ENCODE measurements around the gene SMC5. TPM values are rescaled to one million over a fixed set of nuclear protein-coding genes. Genes with fewer than 3 reads are reported as not detected.
"Not testable (repeated sequence)": the region's sequence is repeated elsewhere in the genome, so short reads cannot be mapped to it uniquely, and the experiment has no call there.

The SMC5 gene
- total and polyA plus RNA-seq, 4 donors, result 9.8 to 90.5 (median 19.1) TPM

DNA sequence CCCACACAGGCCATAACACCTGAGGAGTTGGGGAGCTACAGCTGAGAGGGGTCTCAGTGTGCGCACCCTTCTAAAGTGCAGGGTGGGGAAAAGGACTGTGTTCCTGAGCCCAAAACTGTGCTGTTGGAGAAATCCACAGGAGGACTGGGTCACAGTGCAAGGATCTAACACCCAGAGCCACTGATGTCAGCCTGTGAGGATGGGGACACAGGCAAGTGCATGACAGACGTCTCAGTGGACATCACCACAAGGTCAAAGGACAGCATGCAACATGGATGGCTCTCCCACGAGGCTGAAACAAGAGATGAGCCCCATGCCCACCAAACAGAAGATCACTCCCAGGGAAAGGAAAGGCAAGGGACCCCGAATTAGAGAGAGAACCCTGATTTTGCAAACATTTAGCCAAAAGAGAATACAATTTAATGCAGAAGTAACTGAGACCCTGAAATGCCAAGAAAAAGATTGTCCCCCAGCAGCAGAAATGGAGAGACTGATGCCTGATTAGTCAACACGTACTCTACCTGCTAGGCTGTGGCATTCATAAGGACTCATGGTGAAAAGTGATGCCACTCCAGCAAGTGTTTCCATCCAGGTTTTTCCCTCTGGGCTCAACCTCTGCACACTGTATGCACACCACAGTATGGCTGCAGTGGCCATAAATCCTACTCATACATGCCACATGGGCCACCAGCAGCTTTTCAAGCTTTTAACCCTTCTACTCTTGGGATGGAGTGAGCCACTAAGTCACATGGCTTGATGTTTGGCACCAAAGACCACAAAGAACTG, 141.5 kb downstream of the SMC5 start:
- Histone ChIP-seq H3K27me3 (ENCODE audit: control insufficient read depth in 3 of 3, insufficient read depth in 3 of 3, low read length in 2 of 3) (no peaks in the 10 kb centered on the region), H3K4me1 (ENCODE audit: control insufficient read depth in 5 of 5, insufficient read depth in 5 of 5, low read length in 5 of 5) (peaks cover 0 to 68% (median 0%) of the 10 kb centered on the region in 5 donors), H3K4me3 (no peak overlapping the region), H3K9ac (ENCODE audit: insufficient read depth in 1 of 2, low read length in 2 of 2) (no peak overlapping the region), H3K27ac (ENCODE audit: low read depth in 1 of 2, low read length in 1 of 2) (no peak overlapping the region), H3K9me3 (ENCODE audit: control insufficient read depth in 4 of 4, insufficient read depth in 3 of 4, low read length in 3 of 4) (no peaks in the 10 kb centered on the region), H3K36me3 (ENCODE audit: control insufficient read depth in 4 of 4, insufficient read depth in 4 of 4, low read length in 4 of 4) (no peaks in the 10 kb centered on the region)
- ATAC-seq (ENCODE audit: insufficient read depth, low FRiP score), result no peak
- 84 to 85% methylated on average over 5 of the region's 5 CpGs for WGBS, 2 donors
- no peak for DNase-seq
- TF ChIP-seq, protein P1, sequence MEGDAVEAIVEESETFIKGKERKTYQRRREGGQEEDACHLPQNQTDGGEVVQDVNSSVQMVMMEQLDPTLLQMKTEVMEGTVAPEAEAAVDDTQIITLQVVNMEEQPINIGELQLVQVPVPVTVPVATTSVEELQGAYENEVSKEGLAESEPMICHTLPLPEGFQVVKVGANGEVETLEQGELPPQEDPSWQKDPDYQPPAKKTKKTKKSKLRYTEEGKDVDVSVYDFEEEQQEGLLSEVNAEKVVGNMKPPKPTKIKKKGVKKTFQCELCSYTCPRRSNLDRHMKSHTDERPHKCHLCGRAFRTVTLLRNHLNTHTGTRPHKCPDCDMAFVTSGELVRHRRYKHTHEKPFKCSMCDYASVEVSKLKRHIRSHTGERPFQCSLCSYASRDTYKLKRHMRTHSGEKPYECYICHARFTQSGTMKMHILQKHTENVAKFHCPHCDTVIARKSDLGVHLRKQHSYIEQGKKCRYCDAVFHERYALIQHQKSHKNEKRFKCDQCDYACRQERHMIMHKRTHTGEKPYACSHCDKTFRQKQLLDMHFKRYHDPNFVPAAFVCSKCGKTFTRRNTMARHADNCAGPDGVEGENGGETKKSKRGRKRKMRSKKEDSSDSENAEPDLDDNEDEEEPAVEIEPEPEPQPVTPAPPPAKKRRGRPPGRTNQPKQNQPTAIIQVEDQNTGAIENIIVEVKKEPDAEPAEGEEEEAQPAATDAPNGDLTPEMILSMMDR (IDR thresholded peaks at IDR 0.05; ENCODE audit: control extremely low read depth, extremely low read depth), result no peak

DNA sequence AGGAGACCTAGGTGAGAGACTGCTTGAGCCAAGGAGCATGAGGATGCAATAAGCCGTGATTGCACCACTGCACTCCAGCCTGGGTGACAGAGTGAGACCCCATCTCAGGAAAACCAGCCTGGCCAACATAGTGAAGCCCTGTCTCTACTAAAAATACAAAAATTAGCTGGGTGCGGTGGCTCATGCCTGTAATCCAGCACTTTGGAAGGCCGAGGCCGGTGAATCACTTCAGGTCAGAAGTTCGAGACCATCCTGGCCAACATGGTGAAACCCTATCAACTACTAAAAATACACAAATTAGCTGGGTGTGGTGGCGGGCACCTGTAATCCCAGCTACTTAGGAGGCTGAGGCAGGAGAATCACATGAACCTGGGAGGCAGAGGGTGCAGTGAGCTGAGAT, 142.5 kb downstream of the SMC5 start:
- H3K4me1 ChIP-seq (ENCODE audit: control insufficient read depth in 5 of 5, insufficient read depth in 5 of 5, low read length in 5 of 5), result peaks cover 0 to 76% (median 0%) of the 10 kb centered on the region in 5 donors
- not testable (repeated sequence) for DNase-seq; ATAC-seq (ENCODE audit: insufficient read depth, low FRiP score)

DNA sequence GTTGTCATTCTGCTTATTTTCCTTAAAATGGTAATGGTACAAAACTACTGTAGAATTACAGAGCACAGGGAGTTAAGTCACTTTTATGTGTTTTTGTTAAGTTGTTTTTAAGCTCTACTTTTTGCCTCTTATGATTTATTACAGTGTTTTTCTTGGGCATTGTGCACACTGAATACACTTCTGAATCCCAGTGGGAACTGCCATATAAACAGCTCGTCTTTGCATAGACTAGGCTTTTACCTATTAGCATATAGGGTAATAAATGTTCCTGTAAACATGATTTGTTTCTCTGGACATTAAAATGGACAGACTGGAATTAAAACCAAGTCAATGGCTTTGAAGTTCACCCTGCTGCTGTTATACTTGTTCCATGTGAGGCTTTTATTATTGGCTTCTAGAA, 143.4 kb downstream of the SMC5 start:
- DNase-seq, result no peak
- Histone ChIP-seq H3K9me3 (ENCODE audit: control insufficient read depth in 4 of 4, insufficient read depth in 3 of 4, low read length in 3 of 4) (no peaks in the 10 kb centered on the region), H3K4me1 (ENCODE audit: control insufficient read depth in 5 of 5, insufficient read depth in 5 of 5, low read length in 5 of 5) (peaks cover 0 to 79% (median 7%) of the 10 kb centered on the region in 5 donors), H3K4me3 (no peak overlapping the region), H3K27me3 (ENCODE audit: control insufficient read depth in 3 of 3, insufficient read depth in 3 of 3, low read length in 2 of 3) (no peaks in the 10 kb centered on the region), H3K9ac (ENCODE audit: insufficient read depth in 1 of 2, low read length in 2 of 2) (no peak overlapping the region), H3K27ac (ENCODE audit: low read depth in 1 of 2, low read length in 1 of 2) (no peak overlapping the region), H3K36me3 (ENCODE audit: control insufficient read depth in 4 of 4, insufficient read depth in 4 of 4, low read length in 4 of 4) (no peaks in the 10 kb centered on the region)
- 67 to 79% methylated on average over 1 of the region's 1 CpG for WGBS, 2 donors
- ATAC-seq (ENCODE audit: insufficient read depth, low FRiP score), result no peak
- TF ChIP-seq, protein P1 (IDR thresholded peaks at IDR 0.05; ENCODE audit: control extremely low read depth, extremely low read depth), result no peak

More for the DNA sequence above, 142.5 kb downstream of the SMC5 start:
- H3K9me3 ChIP-seq (ENCODE audit: control insufficient read depth in 4 of 4, insufficient read depth in 3 of 4, low read length in 3 of 4); H3K27me3 ChIP-seq (ENCODE audit: control insufficient read depth in 3 of 3, insufficient read depth in 3 of 3, low read length in 2 of 3); H3K9ac ChIP-seq (ENCODE audit: insufficient read depth in 1 of 2, low read length in 2 of 2); H3K36me3 ChIP-seq (ENCODE audit: control insufficient read depth in 4 of 4, insufficient read depth in 4 of 4, low read length in 4 of 4); H3K27ac ChIP-seq (ENCODE audit: low read depth in 1 of 2, low read length in 1 of 2); H3K4me3 ChIP-seq: not testable (repeated sequence)
- WGBS, 2 donors, result 97 to 99% methylated on average over 6 of the region's 6 CpGs

DNA sequence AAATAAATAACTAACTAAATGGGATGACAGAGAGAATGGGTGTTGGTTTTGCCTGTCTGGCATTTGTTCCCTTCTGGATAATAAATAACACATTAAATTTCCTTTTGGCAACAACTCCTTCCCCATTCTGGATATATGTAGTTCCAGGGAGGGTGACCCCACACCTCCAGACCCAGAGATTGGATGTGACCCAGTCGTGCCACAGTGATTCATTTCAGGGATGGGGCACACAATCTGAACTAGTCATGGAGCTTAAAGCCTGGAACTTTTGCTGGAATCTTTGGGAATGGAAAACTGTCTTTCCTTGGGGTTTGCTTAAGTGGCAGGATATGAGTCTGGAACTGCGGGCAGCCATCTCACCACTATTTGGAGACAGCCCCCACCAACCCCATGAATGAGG, 144.4 kb downstream of the SMC5 start:
- TF ChIP-seq, protein P1 (IDR thresholded peaks at IDR 0.05; ENCODE audit: control extremely low read depth, extremely low read depth), result no peak
- no peak overlapping the region for H3K9ac ChIP-seq (ENCODE audit: insufficient read depth in 1 of 2, low read length in 2 of 2)
- WGBS, 2 donors, result 70 to 75% methylated on average over 2 of the region's 2 CpGs
- H3K36me3 ChIP-seq (ENCODE audit: control insufficient read depth in 4 of 4, insufficient read depth in 4 of 4, low read length in 4 of 4), result no peaks in the 10 kb centered on the region
- no peak for ATAC-seq (ENCODE audit: insufficient read depth, low FRiP score)
- no peaks in the 10 kb centered on the region for H3K27me3 ChIP-seq (ENCODE audit: control insufficient read depth in 3 of 3, insufficient read depth in 3 of 3, low read length in 2 of 3)
- H3K9me3 ChIP-seq (ENCODE audit: control insufficient read depth in 4 of 4, insufficient read depth in 3 of 4, low read length in 3 of 4), result no peaks in the 10 kb centered on the region
- H3K4me3 ChIP-seq, result no peak overlapping the region
- H3K4me1 ChIP-seq (ENCODE audit: control insufficient read depth in 5 of 5, insufficient read depth in 5 of 5, low read length in 5 of 5), result peaks cover 0 to 78% (median 12%) of the 10 kb centered on the region in 5 donors
- DNase-seq, result no peak
- H3K27ac ChIP-seq (ENCODE audit: low read depth in 1 of 2, low read length in 1 of 2), result peak overlapping the region; percentile 67 to 79
